OCI-LY3 (cell line): ENCODE data around the gene BOD1L1.
"Not testable (repeated sequence)": the region's sequence is repeated elsewhere in the genome, so short reads cannot be mapped to it uniquely, and the experiment has no call there.

Experiments used
- H2AFZ ChIP-seq: fragments of 200-600, 300-600 bp; shearing (Covaris generic); 2 replicates; pipeline ENCODE4 v1.6.0; 2014; ENCODE audit warnings: antibody characterized with exemption, low read depth, low read length
- H3K27ac ChIP-seq: fragments of 200-600, 300-600 bp; sonication (generic); 2 replicates; pipeline ENCODE4 v1.5.1; 2014; ENCODE audit warnings: mild to moderate bottlenecking, low read length, moderate library complexity, mixed read lengths
- H3K27me3 ChIP-seq: fragments of 200-600, 300-600 bp; sonication (generic); 2 replicates; pipeline ENCODE4 v1.6.1; 2014; ENCODE audit warnings: low read depth, low read length, mixed read lengths
- H3K36me3 ChIP-seq: fragments of 200-600, 300-600 bp; sonication (generic); replicated peaks from 2 replicates; pipeline ENCODE3; 2014; ENCODE audit warnings: low read depth, low read length, mixed read lengths
- H3K4me1 ChIP-seq: fragments of 300-600, 200-600 bp; sonication (generic); 2 replicates; pipeline ENCODE4 v1.6.1; 2014; ENCODE audit warnings: low read length, mixed read lengths
- H3K4me2 ChIP-seq: fragments of 200-600, 300-600 bp; sonication (generic); 2 replicates; pipeline ENCODE4 v1.6.1; 2014; ENCODE audit warnings: low read length, mixed read lengths
- H3K4me3 ChIP-seq: fragments of 300-600, 200-600 bp; sonication (generic); 2 replicates; pipeline ENCODE4 v1.5.1; 2014; ENCODE audit warnings: antibody characterized with exemption, mild to moderate bottlenecking, low read length, moderate library complexity
- H3K79me2 ChIP-seq: fragments of 300-600, 200-600 bp; shearing (Covaris generic); 2 replicates; pipeline ENCODE4 v1.6.1; 2014; ENCODE audit warnings: mild to moderate bottlenecking, low read length, mixed read lengths
- H3K9ac ChIP-seq: fragments of 300-600, 200-600 bp; shearing (Covaris generic); 2 replicates; pipeline ENCODE4 v1.6.0; 2014; ENCODE audit warnings: mild to moderate bottlenecking, low read length, moderate library complexity
- H3K9me3 ChIP-seq: fragments of 200-600, 300-600 bp; shearing (Covaris generic); 2 replicates; pipeline ENCODE4 v1.6.1; 2014; ENCODE audit warnings: low read length, mixed read lengths; ENCODE audit not compliant: insufficient read depth
- H4K20me1 ChIP-seq: fragments of 200-600, 300-600 bp; sonication (generic); 2 replicates; pipeline ENCODE4 v1.6.1; 2016; ENCODE audit warnings: low read length, mixed read lengths; ENCODE audit not compliant: insufficient read depth
- EZH2phosphoT487 ChIP-seq: fragments of 200-600 bp; shearing (Covaris generic); IDR thresholded peaks from 2 replicates; pipeline ENCODE4 v1.6.1; 2018; ENCODE audit warnings: antibody characterized with exemption, mixed run types, low read depth
- TF ChIP-seq, protein P1 (sequence below): fragments of 200-600, 300-600 bp; sonication (generic); IDR thresholded peaks from 2 replicates; pipeline ENCODE4 v1.5.1; 2014; ENCODE audit warnings: antibody characterized with exemption, low read length, low read depth

Gene BOD1L1

DNA sequence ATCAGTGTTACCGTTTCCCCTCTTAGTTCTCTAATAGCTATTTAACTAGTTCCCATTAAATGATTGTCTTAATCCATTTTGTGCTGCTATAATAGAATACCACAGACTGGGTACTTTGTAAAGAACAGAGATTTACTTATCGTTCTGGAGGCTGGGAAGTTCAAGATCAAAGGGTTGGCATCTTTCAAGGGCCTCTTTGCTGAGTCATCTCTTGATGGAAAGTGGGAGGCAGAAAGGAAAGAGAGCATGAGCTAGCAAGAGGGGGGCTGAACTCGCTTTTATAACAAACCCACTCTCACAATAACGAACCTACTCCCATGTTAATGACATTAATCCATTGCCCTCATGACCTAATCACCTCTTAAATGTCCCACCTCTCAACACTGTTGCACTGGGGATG, 65.9 kb downstream of the BOD1L1 start:
- Histone ChIP-seq H3K36me3 (no peaks in the 10 kb centered on the region), H3K27me3 (no peaks in the 10 kb centered on the region), H4K20me1 (no peaks in the 10 kb centered on the region), H3K9me3 (no peaks in the 10 kb centered on the region), H3K4me1 (no peaks in the 10 kb centered on the region), H3K4me2 (no peak overlapping the region), H3K9ac (no peak overlapping the region), H2AFZ (no peak overlapping the region), H3K27ac (no peak overlapping the region), H3K4me3 (no peak overlapping the region), H3K79me2 (no peaks in the 10 kb centered on the region)
- TF ChIP-seq EZH2phosphoT487, result no peak
- TF ChIP-seq, protein P1, sequence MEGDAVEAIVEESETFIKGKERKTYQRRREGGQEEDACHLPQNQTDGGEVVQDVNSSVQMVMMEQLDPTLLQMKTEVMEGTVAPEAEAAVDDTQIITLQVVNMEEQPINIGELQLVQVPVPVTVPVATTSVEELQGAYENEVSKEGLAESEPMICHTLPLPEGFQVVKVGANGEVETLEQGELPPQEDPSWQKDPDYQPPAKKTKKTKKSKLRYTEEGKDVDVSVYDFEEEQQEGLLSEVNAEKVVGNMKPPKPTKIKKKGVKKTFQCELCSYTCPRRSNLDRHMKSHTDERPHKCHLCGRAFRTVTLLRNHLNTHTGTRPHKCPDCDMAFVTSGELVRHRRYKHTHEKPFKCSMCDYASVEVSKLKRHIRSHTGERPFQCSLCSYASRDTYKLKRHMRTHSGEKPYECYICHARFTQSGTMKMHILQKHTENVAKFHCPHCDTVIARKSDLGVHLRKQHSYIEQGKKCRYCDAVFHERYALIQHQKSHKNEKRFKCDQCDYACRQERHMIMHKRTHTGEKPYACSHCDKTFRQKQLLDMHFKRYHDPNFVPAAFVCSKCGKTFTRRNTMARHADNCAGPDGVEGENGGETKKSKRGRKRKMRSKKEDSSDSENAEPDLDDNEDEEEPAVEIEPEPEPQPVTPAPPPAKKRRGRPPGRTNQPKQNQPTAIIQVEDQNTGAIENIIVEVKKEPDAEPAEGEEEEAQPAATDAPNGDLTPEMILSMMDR, result no peak

DNA sequence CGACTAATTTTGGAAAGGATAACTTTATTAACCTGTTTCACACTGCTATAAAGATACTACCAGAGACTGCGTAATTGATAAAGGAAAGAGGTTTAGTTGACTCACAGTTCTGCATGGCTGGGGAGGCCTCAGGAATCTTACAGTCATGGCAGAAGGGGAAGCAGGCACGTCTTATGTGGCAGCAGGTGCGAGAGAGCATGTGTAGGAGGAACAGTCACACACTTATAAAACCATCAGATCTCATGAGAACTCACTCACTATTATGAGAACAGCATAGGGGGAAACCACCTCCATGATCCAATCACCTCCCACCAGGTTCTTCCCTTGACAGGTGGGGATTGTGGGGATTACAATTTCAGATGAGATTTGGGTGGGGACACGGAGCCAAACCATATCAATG, 67.4 kb downstream of the BOD1L1 start:
- H3K79me2 ChIP-seq, H3K4me1 ChIP-seq, H3K27ac ChIP-seq, H4K20me1 ChIP-seq, H3K36me3 ChIP-seq, H3K4me3 ChIP-seq, H3K9ac ChIP-seq, H2AFZ ChIP-seq, H3K27me3 ChIP-seq, H3K9me3 ChIP-seq, H3K4me2 ChIP-seq: not testable (repeated sequence)

DNA sequence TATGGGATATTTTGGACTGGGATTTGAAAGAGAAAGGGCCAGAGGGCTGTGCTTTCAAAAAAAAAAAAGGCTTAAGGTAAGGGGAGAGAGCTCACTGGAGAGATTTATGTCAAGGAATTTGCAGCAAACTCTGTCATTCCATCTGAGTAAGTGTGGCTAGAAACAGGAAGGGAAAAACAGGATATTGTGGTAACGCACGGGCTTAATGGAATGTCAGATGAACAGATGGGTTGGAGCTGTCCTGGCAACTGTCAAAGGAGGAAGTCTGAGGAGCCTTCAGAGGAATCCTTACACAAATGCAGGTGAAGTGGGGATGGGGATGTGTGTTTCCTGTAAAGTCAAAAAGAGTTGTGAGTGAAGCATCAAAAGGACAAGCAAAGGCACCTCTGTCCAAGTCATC, 68.1 kb downstream of the BOD1L1 start:
- Histone ChIP-seq H3K36me3 (no peaks in the 10 kb centered on the region), H3K79me2 (no peaks in the 10 kb centered on the region)
- no peak for TF ChIP-seq EZH2phosphoT487
- TF ChIP-seq, protein P1, result no peak

GRCh38 chr4:13558881-13559280, 68.6 kb downstream of the BOD1L1 start:
- Histone ChIP-seq H3K36me3 (no peaks in the 10 kb centered on the region), H3K4me1 (no peaks in the 10 kb centered on the region), H3K9ac (no peak overlapping the region), H3K4me2 (no peak overlapping the region), H3K27ac (no peak overlapping the region), H3K9me3 (no peaks in the 10 kb centered on the region), H3K79me2 (no peaks in the 10 kb centered on the region), H3K27me3 (no peaks in the 10 kb centered on the region), H4K20me1 (no peaks in the 10 kb centered on the region), H2AFZ (no peak overlapping the region), H3K4me3 (no peak overlapping the region)
- no peak for TF ChIP-seq EZH2phosphoT487
- TF ChIP-seq, protein P1, result no peak

More for the DNA sequence above, 68.1 kb downstream of the BOD1L1 start:
- H3K4me1 ChIP-seq, result no peaks in the 10 kb centered on the region
- no peaks in the 10 kb centered on the region for H3K27me3 ChIP-seq
- H3K9me3 ChIP-seq, result no peaks in the 10 kb centered on the region
- H3K4me3 ChIP-seq, result no peak overlapping the region
- H3K27ac ChIP-seq, result no peak overlapping the region
- H4K20me1 ChIP-seq, result no peaks in the 10 kb centered on the region
- H3K9ac ChIP-seq, result no peak overlapping the region
- H3K4me2 ChIP-seq, result no peak overlapping the region
- H2AFZ ChIP-seq, result no peak overlapping the region

DNA sequence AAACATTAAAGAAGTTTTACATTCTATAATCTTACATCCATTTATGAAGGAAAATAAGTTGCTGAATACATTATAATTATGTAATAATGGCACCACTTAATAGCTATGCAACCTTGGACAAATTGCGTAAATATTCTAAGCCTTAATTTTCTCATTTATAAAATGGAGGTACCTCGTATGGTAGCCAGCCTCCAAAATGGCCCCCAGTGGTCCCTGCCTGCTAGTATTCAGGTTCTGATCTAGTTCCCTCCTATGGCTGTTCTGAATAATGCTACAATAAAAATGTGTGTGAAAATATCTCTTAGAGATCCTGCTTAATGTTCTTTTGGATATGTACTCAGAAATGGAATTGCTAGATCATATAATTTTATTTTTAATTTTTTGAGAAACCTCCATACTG, 72.2 kb downstream of the BOD1L1 start:
- H3K4me1 ChIP-seq, result no peaks in the 10 kb centered on the region
- no peaks in the 10 kb centered on the region for H4K20me1 ChIP-seq
- H3K27me3 ChIP-seq, result no peaks in the 10 kb centered on the region
- no peak overlapping the region for H3K9ac ChIP-seq
- H3K36me3 ChIP-seq, result no peaks in the 10 kb centered on the region
- no peak overlapping the region for H2AFZ ChIP-seq
- TF ChIP-seq EZH2phosphoT487, result no peak
- TF ChIP-seq, protein P1, result no peak
- H3K4me3 ChIP-seq, result no peak overlapping the region
- H3K9me3 ChIP-seq, result no peaks in the 10 kb centered on the region
- H3K79me2 ChIP-seq, result no peaks in the 10 kb centered on the region
- no peak overlapping the region for H3K27ac ChIP-seq
- H3K4me2 ChIP-seq, result no peak overlapping the region
